ENCODE results near the gene CTSH.

GRCh38 chr15:78977091-78977571, 32.3 kb upstream of the CTSH start:
- TF ChIP-seq CTCF (IDR thresholded peaks at IDR 0.05) (no peak), POLR2A (IDR thresholded peaks at IDR 0.05) (no peak), POLR2AphosphoS5 (IDR thresholded peaks at IDR 0.05) (no peak)

Measured in gastroesophageal sphincter (tissue), 3 donors.